Measurements from ENCODE around the gene DGKI.

DNA sequence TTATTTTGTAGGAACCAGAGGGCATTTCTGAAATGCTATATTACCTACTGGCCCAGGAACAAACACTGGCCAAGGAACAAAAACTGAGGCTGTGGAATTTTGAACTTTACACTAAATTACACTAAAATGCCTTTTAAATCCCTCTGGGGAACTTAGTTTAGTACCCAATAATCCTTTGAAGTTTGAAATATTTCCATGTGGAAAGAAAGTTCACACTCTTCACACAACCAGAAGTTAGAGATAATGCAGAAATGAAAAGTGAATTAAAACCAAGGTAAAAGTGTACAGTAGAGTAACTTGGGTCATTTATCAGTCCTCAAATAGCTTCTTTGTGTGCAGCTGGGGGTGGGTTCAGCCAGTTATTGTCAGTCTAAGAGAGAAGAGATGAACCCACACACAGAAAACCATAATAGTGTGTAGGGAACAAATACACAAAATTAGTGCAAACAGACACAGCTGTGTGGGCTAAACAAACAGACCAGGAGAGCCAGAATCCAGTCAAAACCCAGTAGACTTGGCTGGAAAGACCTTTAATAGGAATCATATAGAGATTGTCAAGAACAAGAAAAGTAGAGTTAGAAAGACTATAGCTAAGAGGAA lies 46.5 kb upstream of the DGKI start:
- TF ChIP-seq, protein P1, sequence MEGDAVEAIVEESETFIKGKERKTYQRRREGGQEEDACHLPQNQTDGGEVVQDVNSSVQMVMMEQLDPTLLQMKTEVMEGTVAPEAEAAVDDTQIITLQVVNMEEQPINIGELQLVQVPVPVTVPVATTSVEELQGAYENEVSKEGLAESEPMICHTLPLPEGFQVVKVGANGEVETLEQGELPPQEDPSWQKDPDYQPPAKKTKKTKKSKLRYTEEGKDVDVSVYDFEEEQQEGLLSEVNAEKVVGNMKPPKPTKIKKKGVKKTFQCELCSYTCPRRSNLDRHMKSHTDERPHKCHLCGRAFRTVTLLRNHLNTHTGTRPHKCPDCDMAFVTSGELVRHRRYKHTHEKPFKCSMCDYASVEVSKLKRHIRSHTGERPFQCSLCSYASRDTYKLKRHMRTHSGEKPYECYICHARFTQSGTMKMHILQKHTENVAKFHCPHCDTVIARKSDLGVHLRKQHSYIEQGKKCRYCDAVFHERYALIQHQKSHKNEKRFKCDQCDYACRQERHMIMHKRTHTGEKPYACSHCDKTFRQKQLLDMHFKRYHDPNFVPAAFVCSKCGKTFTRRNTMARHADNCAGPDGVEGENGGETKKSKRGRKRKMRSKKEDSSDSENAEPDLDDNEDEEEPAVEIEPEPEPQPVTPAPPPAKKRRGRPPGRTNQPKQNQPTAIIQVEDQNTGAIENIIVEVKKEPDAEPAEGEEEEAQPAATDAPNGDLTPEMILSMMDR (IDR thresholded peaks at IDR 0.05), result no peak
- TF ChIP-seq, protein P2, sequence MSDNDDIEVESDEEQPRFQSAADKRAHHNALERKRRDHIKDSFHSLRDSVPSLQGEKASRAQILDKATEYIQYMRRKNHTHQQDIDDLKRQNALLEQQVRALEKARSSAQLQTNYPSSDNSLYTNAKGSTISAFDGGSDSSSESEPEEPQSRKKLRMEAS (IDR thresholded peaks at IDR 0.05), result no peak
- TF ChIP-seq RNF2 (IDR thresholded peaks at IDR 0.05; ENCODE audit: borderline replicate concordance, low read depth) (no peak), HDAC2 (IDR thresholded peaks at IDR 0.05) (no peak), POLR2A (IDR thresholded peaks at IDR 0.05; ENCODE audit: low read length) (no peak), RAD21 (conservative IDR thresholded peaks at IDR 0.05 in 1 of 2, IDR thresholded peaks at IDR 0.05 in 1 of 2) (no peak), TP53 (CRISPR knock-in tag; IDR thresholded peaks at IDR 0.05) (no peak), SMC3 (IDR thresholded peaks at IDR 0.05) (no peak), EP300 (IDR thresholded peaks at IDR 0.05) (no peak), CHD4 (IDR thresholded peaks at IDR 0.05; ENCODE audit: borderline replicate concordance) (no peak), EHF (CRISPR knock-in tag; IDR thresholded peaks at IDR 0.05) (no peak)
- TF ChIP-seq, protein P3, sequence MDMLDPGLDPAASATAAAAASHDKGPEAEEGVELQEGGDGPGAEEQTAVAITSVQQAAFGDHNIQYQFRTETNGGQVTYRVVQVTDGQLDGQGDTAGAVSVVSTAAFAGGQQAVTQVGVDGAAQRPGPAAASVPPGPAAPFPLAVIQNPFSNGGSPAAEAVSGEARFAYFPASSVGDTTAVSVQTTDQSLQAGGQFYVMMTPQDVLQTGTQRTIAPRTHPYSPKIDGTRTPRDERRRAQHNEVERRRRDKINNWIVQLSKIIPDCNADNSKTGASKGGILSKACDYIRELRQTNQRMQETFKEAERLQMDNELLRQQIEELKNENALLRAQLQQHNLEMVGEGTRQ (IDR thresholded peaks at IDR 0.05), result no peak
